ENCODE measurements around the gene CDH18. TPM values are rescaled to one million over a fixed set of nuclear protein-coding genes. Genes with fewer than 3 reads are reported as not detected.

CDH18 gene, protein sequence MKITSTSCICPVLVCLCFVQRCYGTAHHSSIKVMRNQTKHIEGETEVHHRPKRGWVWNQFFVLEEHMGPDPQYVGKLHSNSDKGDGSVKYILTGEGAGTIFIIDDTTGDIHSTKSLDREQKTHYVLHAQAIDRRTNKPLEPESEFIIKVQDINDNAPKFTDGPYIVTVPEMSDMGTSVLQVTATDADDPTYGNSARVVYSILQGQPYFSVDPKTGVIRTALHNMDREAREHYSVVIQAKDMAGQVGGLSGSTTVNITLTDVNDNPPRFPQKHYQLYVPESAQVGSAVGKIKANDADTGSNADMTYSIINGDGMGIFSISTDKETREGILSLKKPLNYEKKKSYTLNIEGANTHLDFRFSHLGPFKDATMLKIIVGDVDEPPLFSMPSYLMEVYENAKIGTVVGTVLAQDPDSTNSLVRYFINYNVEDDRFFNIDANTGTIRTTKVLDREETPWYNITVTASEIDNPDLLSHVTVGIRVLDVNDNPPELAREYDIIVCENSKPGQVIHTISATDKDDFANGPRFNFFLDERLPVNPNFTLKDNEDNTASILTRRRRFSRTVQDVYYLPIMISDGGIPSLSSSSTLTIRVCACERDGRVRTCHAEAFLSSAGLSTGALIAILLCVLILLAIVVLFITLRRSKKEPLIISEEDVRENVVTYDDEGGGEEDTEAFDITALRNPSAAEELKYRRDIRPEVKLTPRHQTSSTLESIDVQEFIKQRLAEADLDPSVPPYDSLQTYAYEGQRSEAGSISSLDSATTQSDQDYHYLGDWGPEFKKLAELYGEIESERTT
- 1 to 10 TPM in 1 of 4 donors, not detected in 3; 2.1 TPM for total RNA-seq

DNA sequence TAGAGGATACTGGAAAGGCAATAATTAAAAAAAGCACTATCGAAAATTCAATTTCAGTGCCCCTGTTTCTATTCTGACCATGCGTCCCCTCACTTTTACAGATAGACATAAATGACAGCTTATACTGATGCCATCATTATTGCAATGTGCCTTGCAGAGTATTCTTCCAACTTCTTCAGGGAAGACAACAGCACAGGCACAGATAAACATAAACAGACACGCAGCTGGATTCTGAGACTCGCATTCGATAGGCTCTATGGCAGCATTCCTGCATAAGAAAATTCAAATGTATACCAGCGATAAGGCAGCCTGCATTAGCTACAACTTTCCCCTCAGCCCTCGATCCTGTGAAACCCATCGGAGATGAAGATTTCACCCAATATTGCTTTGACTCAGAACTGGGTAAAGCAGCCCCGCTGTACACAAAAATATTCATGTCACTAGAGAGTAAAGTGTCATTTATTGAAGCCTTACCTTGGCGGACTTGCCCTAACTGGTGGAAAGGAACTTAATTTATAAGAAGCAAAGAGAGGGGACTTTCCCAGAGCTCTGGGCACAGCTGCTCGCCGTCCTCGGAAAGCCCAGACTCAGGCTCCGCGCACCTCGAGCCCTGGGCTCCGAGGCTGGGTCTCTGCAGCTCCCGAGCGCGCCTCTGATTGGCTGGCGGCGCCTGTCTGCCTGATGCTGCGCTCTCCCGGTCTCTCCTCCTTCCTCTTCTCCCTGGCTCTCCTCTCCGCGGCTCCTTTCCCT, at the start of gene CDH18:
TSS of gene CDH18 (minus strand) at position 589 of the 750 bp plus-strand sequence. CDS start 149,214 bp downstream, outside the sequence.
- H3K27ac ChIP-seq = no peak within 1 kb of the TSS
- intact Hi-C loops (cut with DNase I; ENCODE audit: low total_unique reads) = no loop called here
- H3K36me3 ChIP-seq = no peaks in the 10 kb centered on the region
- TF ChIP-seq, protein P1, sequence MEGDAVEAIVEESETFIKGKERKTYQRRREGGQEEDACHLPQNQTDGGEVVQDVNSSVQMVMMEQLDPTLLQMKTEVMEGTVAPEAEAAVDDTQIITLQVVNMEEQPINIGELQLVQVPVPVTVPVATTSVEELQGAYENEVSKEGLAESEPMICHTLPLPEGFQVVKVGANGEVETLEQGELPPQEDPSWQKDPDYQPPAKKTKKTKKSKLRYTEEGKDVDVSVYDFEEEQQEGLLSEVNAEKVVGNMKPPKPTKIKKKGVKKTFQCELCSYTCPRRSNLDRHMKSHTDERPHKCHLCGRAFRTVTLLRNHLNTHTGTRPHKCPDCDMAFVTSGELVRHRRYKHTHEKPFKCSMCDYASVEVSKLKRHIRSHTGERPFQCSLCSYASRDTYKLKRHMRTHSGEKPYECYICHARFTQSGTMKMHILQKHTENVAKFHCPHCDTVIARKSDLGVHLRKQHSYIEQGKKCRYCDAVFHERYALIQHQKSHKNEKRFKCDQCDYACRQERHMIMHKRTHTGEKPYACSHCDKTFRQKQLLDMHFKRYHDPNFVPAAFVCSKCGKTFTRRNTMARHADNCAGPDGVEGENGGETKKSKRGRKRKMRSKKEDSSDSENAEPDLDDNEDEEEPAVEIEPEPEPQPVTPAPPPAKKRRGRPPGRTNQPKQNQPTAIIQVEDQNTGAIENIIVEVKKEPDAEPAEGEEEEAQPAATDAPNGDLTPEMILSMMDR (IDR thresholded peaks at IDR 0.05) = no peak
- no peak for TF ChIP-seq POLR2A (IDR thresholded peaks at IDR 0.05)
- no peak within 1 kb of the TSS for H3K4me3 ChIP-seq
- DNase-seq = no peak
- H3K4me1 ChIP-seq = no peaks in the 10 kb centered on the region
- no peaks in the 10 kb centered on the region for H3K9me3 ChIP-seq
- no peaks in the 10 kb centered on the region for H3K27me3 ChIP-seq

DNA sequence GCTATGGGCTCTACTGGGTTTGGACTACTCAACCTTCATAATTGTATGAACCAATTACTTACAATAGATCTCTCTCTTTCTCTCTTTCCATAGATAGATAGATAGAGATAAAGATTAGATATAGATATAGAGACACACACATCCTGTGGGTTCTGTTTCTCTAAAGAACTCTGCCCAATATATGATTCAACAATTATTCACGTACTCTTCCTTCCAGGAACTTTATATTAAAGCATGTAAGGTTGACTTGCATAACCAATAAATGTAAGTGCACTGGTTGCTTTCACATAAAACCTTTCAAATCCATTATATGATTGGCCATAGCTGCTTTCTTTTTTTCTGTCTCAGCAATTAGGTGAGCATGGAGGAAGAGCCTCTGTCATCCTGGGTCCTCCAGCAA, 46.7 kb upstream of the CDH18 start:
- Histone ChIP-seq H3K27ac (no peak overlapping the region), H3K36me3 (no peaks in the 10 kb centered on the region), H3K4me3 (no peak overlapping the region), H3K4me1 (no peaks in the 10 kb centered on the region), H3K27me3 (no peaks in the 10 kb centered on the region), H3K9me3 (no peaks in the 10 kb centered on the region)
- intact Hi-C loops (cut with DNase I; ENCODE audit: low total_unique reads) = no loop called here
- no peak for DNase-seq
- TF ChIP-seq POLR2A (IDR thresholded peaks at IDR 0.05) = no peak
- TF ChIP-seq, protein P1 (IDR thresholded peaks at IDR 0.05) = no peak

DNA sequence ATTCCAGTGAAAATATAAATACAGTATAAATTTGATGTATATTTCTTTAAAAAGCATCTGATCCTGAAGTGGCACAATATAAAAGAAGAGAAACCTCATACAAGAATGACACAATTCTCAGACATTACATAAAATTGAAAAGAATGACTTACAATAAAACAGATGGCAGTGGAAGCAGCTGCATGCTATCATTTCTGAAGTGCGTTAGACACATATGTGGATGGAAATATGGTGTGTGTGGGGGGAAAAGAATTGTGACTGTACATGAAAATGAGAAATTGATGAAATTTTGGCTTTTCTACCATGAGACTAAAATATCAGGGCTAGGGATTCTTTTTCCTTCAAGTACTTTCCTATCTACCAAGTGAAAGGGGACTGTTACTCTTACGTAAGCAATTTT, 45.9 kb upstream of the CDH18 start:
- Histone ChIP-seq H3K27me3 (no peaks in the 10 kb centered on the region), H3K36me3 (no peaks in the 10 kb centered on the region), H3K9me3 (no peaks in the 10 kb centered on the region), H3K27ac (no peak overlapping the region), H3K4me3 (no peak overlapping the region), H3K4me1 (no peaks in the 10 kb centered on the region)
- DNase-seq = no peak
- TF ChIP-seq POLR2A (IDR thresholded peaks at IDR 0.05) = no peak
- TF ChIP-seq, protein P1 (IDR thresholded peaks at IDR 0.05) = no peak
- intact Hi-C loops (cut with DNase I; ENCODE audit: low total_unique reads) = no loop called here

DNA sequence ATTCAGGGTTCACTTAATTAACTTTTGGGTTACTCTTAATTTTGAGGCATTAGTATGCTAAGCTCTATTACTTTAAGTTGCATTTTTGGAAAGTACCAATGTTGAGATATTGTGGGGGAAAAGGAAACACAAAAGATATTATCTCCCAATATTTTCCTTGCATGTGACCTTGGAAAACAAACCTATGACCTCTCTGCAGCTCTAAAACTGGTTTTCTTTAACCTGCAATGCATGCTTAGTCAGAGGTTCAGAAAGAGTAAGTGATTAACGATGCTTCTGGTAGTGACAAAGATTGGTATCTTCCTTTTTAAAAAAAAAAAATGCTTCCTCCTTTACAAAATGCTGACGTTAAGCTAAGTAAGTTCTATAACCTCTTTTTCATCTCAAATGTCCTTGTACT, 44.9 kb upstream of the CDH18 start:
- H3K4me1 ChIP-seq = no peaks in the 10 kb centered on the region
- H3K27ac ChIP-seq = no peak overlapping the region
- TF ChIP-seq, protein P1 (IDR thresholded peaks at IDR 0.05) = no peak
- no peak overlapping the region for H3K4me3 ChIP-seq
- no peaks in the 10 kb centered on the region for H3K9me3 ChIP-seq
- intact Hi-C loops (cut with DNase I; ENCODE audit: low total_unique reads) = no loop called here
- DNase-seq = no peak
- H3K27me3 ChIP-seq = no peaks in the 10 kb centered on the region
- H3K36me3 ChIP-seq = no peaks in the 10 kb centered on the region

Data from uterus (tissue), 4 donors.